HT-29 (cell line): Measurements from ENCODE around the gene ITGA6. TPM values are rescaled to one million over a fixed set of nuclear protein-coding genes. Genes with fewer than 3 reads are reported as not detected.

Source experiments
- DNase-seq: peaks from one replicate; pipeline ENCODE4 v3.0.0-alpha.2; 2015; ENCODE audit warnings: low spot score
- total RNA-seq: library from RNA; depleted of rRNA; stranded (reverse); fragments of >200 nt; shearing (Covaris generic); gene quantifications from 2 replicates; pipeline ENCODE4 v1.2.3, GENCODE V29; 2014

ITGA6 gene
- total RNA-seq, 1 experiment from 2014 or later = 155 TPM

- no peak for DNase-seq
These were observed 10.8 kb upstream of the ITGA6 start for GRCh38 chr2:172416447-172417058.

GRCh38 chr2:172420216-172420615 lies 7.2 kb upstream of the ITGA6 start:
- DNase-seq = no peak

DNA sequence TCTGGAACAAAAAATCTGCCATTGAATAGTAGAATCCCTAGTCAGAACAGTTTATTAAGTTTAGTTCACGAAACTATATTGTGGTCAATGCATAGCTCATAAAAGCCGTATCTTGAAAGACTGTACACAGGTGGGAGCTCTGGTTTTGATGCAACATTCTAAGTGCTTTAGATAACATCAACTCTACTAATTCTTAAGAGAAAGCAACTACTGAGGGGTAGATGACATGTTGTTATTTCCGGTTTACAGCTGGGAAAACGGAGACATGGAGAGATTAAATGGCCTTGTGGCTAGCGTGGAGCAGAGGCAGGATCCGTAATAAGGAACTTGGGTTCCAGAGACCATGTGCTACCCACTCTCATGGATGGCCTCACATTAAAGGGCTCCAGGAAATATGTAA lies 4.2 kb upstream of the ITGA6 start:
- no peak for DNase-seq

GRCh38 chr2:172425336-172425735 lies 2.0 kb upstream of the ITGA6 start:
- DNase-seq = no peak

GRCh38 chr2:172426635-172427255 lies 641 bp upstream of the ITGA6 start:
- DNase-seq = no peak

- peak; percentile 67 for DNase-seq
These were observed 825 bp downstream of the ITGA6 start for GRCh38 chr2:172427990-172428831.

GRCh38 chr2:172428832-172429210 lies 1.4 kb downstream of the ITGA6 start:
- peak; percentile 58 for DNase-seq

GRCh38 chr2:172429301-172429968 lies 2.0 kb downstream of the ITGA6 start:
- peak; percentile 57 for DNase-seq

- DNase-seq = no peak
These were observed 2.6 kb downstream of the ITGA6 start for GRCh38 chr2:172430027-172430426.

DNA sequence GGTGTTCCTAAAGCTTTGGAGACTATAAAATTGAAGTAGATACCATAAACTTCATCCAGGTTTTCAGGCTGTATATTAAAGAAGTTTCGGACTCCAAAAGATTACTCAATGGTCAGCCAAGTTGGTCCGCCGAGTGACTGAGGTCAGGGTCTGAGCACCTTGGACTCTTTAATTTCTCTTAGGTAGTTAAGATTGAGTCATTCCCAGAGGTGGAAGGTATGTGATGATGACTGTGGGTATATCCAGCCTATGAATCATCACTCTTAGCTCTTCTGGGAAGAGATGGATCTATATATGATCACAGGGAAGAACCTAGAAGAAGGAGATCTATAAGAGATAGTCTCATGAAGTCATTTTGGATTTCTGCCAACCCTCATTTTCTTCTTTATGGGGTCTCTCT lies 3.3 kb downstream of the ITGA6 start:
- DNase-seq = no peak

DNA sequence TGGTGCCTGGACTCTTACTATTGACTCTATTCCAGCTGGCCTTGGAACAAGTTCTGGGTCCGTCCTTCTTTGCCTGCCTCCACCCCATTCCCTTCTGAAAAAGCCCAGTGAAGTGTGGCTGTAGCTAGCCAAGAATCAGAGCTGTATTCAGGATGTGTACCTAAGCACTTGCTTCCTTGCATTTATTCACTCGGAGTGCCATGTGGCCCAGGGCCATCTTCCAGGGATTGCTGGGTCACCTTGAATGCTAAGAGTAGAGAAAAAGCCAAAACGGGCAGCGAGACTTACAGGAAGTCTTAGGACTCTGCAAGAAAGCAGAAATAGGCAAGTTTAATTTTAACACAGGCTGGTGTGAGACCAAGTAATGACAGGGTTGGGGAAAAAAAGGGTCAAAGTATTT lies 4.1 kb downstream of the ITGA6 start:
- DNase-seq = no peak

- DNase-seq = no peak
These were observed 4.6 kb downstream of the ITGA6 start for GRCh38 chr2:172431993-172432392.

DNA sequence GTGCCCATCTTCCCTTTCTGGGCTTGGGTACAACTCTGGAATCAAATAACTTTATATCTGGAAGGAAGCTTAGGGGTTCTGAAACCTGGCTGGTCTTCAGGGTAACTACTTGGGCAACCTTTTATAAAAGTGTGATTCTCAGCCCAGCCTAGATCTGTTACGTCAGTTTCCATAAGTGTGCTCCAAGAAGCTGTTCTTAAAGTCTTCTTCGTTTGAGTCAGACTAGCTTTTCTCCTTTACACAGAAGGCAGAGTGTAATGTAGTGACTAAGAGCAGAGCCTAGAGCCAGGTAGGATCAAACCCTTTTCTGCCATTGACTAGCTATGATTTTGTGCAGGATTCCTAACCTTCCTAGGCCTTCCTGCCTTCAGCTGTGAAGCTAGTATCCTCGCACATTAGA lies 5.8 kb downstream of the ITGA6 start:
- DNase-seq = no peak

GRCh38 chr2:172434821-172435605 lies 7.6 kb downstream of the ITGA6 start:
- peak; percentile 41 for DNase-seq

- DNase-seq = no peak
These were observed 8.2 kb downstream of the ITGA6 start for GRCh38 chr2:172435606-172435911.

GRCh38 chr2:172436889-172437288 lies 9.5 kb downstream of the ITGA6 start:
- no peak for DNase-seq

DNA sequence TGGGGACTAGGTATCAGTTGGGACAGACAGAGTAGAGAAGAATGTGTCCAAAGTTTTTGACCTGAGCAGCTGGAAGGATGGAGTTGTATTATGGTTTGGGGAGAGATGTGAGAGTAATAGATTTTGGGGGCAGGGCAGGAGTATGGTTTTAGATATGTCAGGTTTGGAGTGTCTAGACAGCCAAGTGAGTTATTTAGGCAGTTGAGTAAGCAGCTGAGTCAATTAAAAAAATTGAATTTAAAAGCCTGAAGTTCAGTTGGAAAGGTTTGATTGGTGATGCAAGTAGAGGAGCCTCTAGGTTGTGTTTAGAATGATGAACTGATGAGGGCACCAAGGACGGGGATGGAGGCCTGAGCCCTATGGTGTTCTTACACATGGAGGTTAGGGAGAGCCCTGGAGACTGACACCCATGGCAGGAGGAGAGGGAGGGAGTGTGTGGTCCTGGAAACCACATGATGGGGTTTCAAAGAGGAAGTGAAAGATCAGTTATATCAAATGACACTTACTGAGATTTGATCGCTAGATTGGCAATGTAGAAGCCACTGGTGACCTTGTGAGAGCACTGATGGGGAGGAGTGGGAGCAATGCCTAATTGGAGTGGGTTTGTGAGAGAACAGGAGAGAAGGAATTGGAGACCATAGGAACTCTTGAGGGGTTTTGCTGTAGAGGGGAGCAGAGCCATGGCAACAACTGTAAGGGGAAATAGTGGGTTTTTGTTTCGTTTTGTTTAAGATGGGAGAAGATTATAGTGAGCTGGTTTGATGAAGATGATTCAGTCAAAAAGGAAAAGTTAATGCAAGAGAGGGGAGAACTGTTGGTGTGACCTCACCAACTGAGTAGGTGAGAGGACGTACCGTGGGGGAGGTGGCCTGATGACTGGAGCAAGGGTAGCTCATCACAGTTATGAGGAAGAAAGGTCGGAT lies 10.3 kb downstream of the ITGA6 start:
- DNase-seq = no peak

- DNase-seq = peak; percentile 80
These were observed 11.5 kb downstream of the ITGA6 start for GRCh38 chr2:172438741-172439508.

GRCh38 chr2:172439509-172439860 lies 12.1 kb downstream of the ITGA6 start:
- DNase-seq = no peak

DNA sequence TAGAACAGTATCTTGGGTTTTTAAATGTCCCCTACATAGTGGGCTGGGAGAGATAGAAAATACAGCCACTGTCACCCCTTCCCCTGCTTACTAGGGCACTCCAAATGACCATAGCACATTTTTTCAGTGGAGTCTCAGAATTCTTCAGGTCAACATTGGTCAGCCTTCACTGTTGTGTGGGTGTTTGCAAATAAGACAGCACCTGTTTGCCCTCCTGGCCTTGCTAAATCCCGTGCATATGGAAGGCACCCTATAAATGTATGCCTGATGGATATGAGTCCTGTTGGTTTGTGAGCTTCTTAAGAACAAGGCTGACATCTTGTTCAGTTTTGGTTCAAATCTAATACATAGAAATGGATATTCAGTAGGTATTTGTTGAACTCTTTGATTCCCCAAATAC lies 12.5 kb downstream of the ITGA6 start:
- DNase-seq = no peak
